IMR-90 (cell line): ENCODE results near the gene ST7. TPM values are rescaled to one million over a fixed set of nuclear protein-coding genes. Genes with fewer than 3 reads are reported as not detected.

Experiments
- ATAC-seq: fragments of 200-7000 bp; cut with Tn5 transposase; 2 replicates; pipeline ENCODE4 v1.9.1; 2020; ENCODE audit warnings: low read depth, mild to moderate bottlenecking, moderate library complexity
- BruUV-seq: library from RNA; stranded (reverse); fragments of 400-500 nt; replicated peaks from 2 replicates; lab custom pipeline; 2021; lab: Mats Ljungman, UMichigan
- CTCF ChIA-PET: fragments of 300-600 bp; formaldehyde crosslinking; extraction: SDS; loops from one replicate; lab custom pipeline; 2021; ENCODE audit warnings: antibody characterized with exemption; lab: Yijun Ruan, JAX
- POLR2A ChIA-PET: fragments of 300-600 bp; sonication (Branson Sonifier 250); formaldehyde crosslinking; loops from one replicate; lab custom pipeline; 2022; ENCODE audit warnings: antibody characterized with exemption; ENCODE audit not compliant: unreplicated experiment; lab: Charles Lee
- DNase-seq: peaks from one replicate; pipeline ENCODE4 v3.0.0; 2013
- H2AFZ ChIP-seq: replicated peaks from 2 replicates; pipeline ENCODE3; 2013; ENCODE audit warnings: low read length, mild to moderate bottlenecking; ENCODE audit not compliant: poor library complexity
- H2AK5ac ChIP-seq: 2 replicates; pipeline ENCODE4 v1.6.1; 2013; ENCODE audit warnings: low read depth, low read length, inconsistent platforms
- H2AK9ac ChIP-seq: replicated peaks from 2 replicates; pipeline ENCODE3; 2013; ENCODE audit warnings: mild to moderate bottlenecking, low read depth, low read length, moderate library complexity; ENCODE audit not compliant: poor library complexity
- H2BK120ac ChIP-seq: 2 replicates; pipeline ENCODE4 v1.6.1; 2013; ENCODE audit warnings: low read depth, low read length, inconsistent platforms
- H2BK15ac ChIP-seq: 3 replicates; pipeline ENCODE4 v1.6.1; 2013; ENCODE audit warnings: low read depth, low read length, inconsistent platforms
- H2BK20ac ChIP-seq: 2 replicates; pipeline ENCODE4 v1.6.1; 2013; ENCODE audit warnings: low read depth, mild to moderate bottlenecking, inconsistent platforms, low read length, moderate library complexity
- H2BK5ac ChIP-seq: 2 replicates; pipeline ENCODE4 v1.6.1; 2013; ENCODE audit warnings: mild to moderate bottlenecking, low read depth, low read length, inconsistent platforms; ENCODE audit not compliant: poor library complexity, severe bottlenecking
- H3K14ac ChIP-seq: replicated peaks from 2 replicates; pipeline ENCODE4 v1.6.1; 2013; ENCODE audit warnings: low read depth, low read length, inconsistent platforms
- H3K18ac ChIP-seq: 2 replicates; pipeline ENCODE4 v1.6.1; 2013; ENCODE audit warnings: low read depth, low read length, control low read depth
- H3K23ac ChIP-seq: 2 replicates; pipeline ENCODE4 v1.6.1; 2013; ENCODE audit warnings: low read depth, low read length, inconsistent platforms
- H3K27ac ChIP-seq: 2 replicates; pipeline ENCODE4 v1.5.1; 2013; ENCODE audit warnings: mild to moderate bottlenecking, control low read depth, low read length; ENCODE audit not compliant: insufficient read depth
- H3K27me3 ChIP-seq: 2 replicates; pipeline ENCODE4 v1.6.1; 2013; ENCODE audit warnings: low read length; ENCODE audit not compliant: control insufficient read depth, insufficient read depth
- H3K36me3 ChIP-seq: 2 replicates; pipeline ENCODE4 v1.6.1; 2013; ENCODE audit warnings: low read length, mixed read lengths; ENCODE audit not compliant: control insufficient read depth, insufficient read depth
- H3K4ac ChIP-seq: 2 replicates; pipeline ENCODE4 v1.6.1; 2013; ENCODE audit warnings: low read depth, low read length, inconsistent platforms
- H3K4me1 ChIP-seq: 2 replicates; pipeline ENCODE4 v1.6.1; 2013; ENCODE audit warnings: low read length, mixed read lengths; ENCODE audit not compliant: control insufficient read depth, insufficient read depth
- H3K4me2 ChIP-seq: 2 replicates; pipeline ENCODE4 v1.6.1; 2013; ENCODE audit warnings: low read depth, mild to moderate bottlenecking, control low read depth, low read length, moderate library complexity
- H3K4me3 ChIP-seq: 2 replicates; pipeline ENCODE4 v1.5.1; 2013; ENCODE audit warnings: low read depth, mild to moderate bottlenecking, control low read depth, low read length, moderate library complexity; ENCODE audit not compliant: insufficient read depth
- H3K56ac ChIP-seq: 2 replicates; pipeline ENCODE4 v1.6.1; 2013; ENCODE audit warnings: low read length, inconsistent platforms; ENCODE audit not compliant: insufficient read depth; ENCODE audit errors: extremely low read depth
- H3K79me1 ChIP-seq, 2 experiments: 2 replicates each; pipeline ENCODE4 v1.6.1; 2013; ENCODE audit warnings: low read length in 2 of 2, inconsistent platforms in 1 of 2, low read depth in 1 of 2
- H3K9ac ChIP-seq: 2 replicates; pipeline ENCODE4 v1.6.1; 2013; ENCODE audit warnings: low read depth, low read length, control low read depth
- H3K9me1 ChIP-seq: 2 replicates; pipeline ENCODE4 v1.6.1; 2013; ENCODE audit warnings: low read length, inconsistent platforms; ENCODE audit not compliant: insufficient read depth
- H3K9me3 ChIP-seq: 2 replicates; pipeline ENCODE4 v1.6.1; 2013; ENCODE audit warnings: low read length; ENCODE audit not compliant: control insufficient read depth, insufficient read depth
- H4K20me1 ChIP-seq: 2 replicates; pipeline ENCODE4 v1.6.1; 2013; ENCODE audit warnings: low read length, inconsistent platforms; ENCODE audit not compliant: insufficient read depth
- H4K5ac ChIP-seq: 2 replicates; pipeline ENCODE4 v1.6.1; 2013; ENCODE audit warnings: mild to moderate bottlenecking, low read depth, low read length, control low read depth
- H4K8ac ChIP-seq, 2 experiments: 2 replicates each; pipeline ENCODE4 v1.6.1; 2013; ENCODE audit warnings: low read depth in 2 of 2, low read length in 2 of 2, control low read depth in 1 of 2, inconsistent platforms in 1 of 2
- H4K91ac ChIP-seq: 2 replicates; pipeline ENCODE4 v1.6.1; 2013; ENCODE audit warnings: low read depth, low read length, inconsistent platforms; ENCODE audit not compliant: insufficient read depth
- BHLHE40 ChIP-seq: fragments of 150-350 bp; IDR thresholded peaks from 2 replicates; pipeline ENCODE4 v1.6.1; 2016; ENCODE audit warnings: mild to moderate bottlenecking, low read depth, low read length
- CEBPB ChIP-seq: IDR thresholded peaks from 2 replicates; pipeline ENCODE4 v1.6.1; 2012; ENCODE audit warnings: low read depth, low read length, improper control_type of control experiment
- CHD1 ChIP-seq: IDR thresholded peaks from 2 replicates; pipeline ENCODE4 v1.6.1; 2012; ENCODE audit warnings: low read depth, low read length, improper control_type of control experiment
- ELK1 ChIP-seq: fragments of 150-350 bp; IDR thresholded peaks from 2 replicates; pipeline ENCODE4 v1.6.1; 2016; ENCODE audit warnings: low read depth, mild to moderate bottlenecking, low read length, moderate library complexity, borderline replicate concordance
- FOS ChIP-seq: fragments of 150-350 bp; IDR thresholded peaks from 2 replicates; pipeline ENCODE4 v1.6.1; 2016; ENCODE audit warnings: low read depth, low read length
- MAFK ChIP-seq: IDR thresholded peaks from 2 replicates; pipeline ENCODE4 v1.6.1; 2012; ENCODE audit warnings: low read depth, low read length, improper control_type of control experiment
- MAZ ChIP-seq: IDR thresholded peaks from 2 replicates; pipeline ENCODE4 v1.6.1; 2012; ENCODE audit warnings: low read depth, mild to moderate bottlenecking, low read length, improper control_type of control experiment, moderate library complexity, borderline replicate concordance
- MXI1 ChIP-seq: IDR thresholded peaks from 2 replicates; pipeline ENCODE4 v1.6.1; 2012; ENCODE audit warnings: low read depth, mild to moderate bottlenecking, low read length, moderate library complexity, borderline replicate concordance
- NFE2L2 ChIP-seq: fragments of 150-350 bp; IDR thresholded peaks from 2 replicates; pipeline ENCODE4 v1.6.1; 2016; ENCODE audit warnings: low read depth, mild to moderate bottlenecking, low read length
- POLR2A ChIP-seq: IDR thresholded peaks from 2 replicates; pipeline ENCODE4 v1.6.1; 2012; ENCODE audit warnings: mild to moderate bottlenecking, low read depth, low read length
- RAD21 ChIP-seq: IDR thresholded peaks from 2 replicates; pipeline ENCODE4 v1.6.1; 2012; ENCODE audit warnings: low read length, improper control_type of control experiment
- RCOR1 ChIP-seq: IDR thresholded peaks from 2 replicates; pipeline ENCODE4 v1.6.1; 2012; ENCODE audit warnings: mild to moderate bottlenecking, low read length, improper control_type of control experiment; ENCODE audit not compliant: insufficient replicate concordance
- RFX5 ChIP-seq: IDR thresholded peaks from 2 replicates; pipeline ENCODE4 v1.8.0; 2012; ENCODE audit warnings: low read depth, mild to moderate bottlenecking, low read length, moderate library complexity
- SMC3 ChIP-seq: fragments of 150-350 bp; IDR thresholded peaks from 2 replicates; pipeline ENCODE4 v1.6.1; 2016; ENCODE audit warnings: low read depth, mild to moderate bottlenecking, antibody characterized with exemption, low read length, moderate library complexity
- USF2 ChIP-seq: fragments of 150-350 bp; IDR thresholded peaks from 2 replicates; pipeline ENCODE4 v1.6.1; 2017; ENCODE audit warnings: mild to moderate bottlenecking, antibody characterized with exemption, low read length, low read depth
- WGBS, 2 experiments: methylation state at CpG; one replicate each; pipeline versions ENCODE4 v1.1.5 to v1.1.7; 2013; ENCODE audit warnings: missing lambda C conversion rate in 2 of 2; ENCODE audit not compliant: insufficient read length in 1 of 2; ENCODE audit errors: extremely low coverage in 2 of 2; 5-methylcytosine and 5-hydroxymethylcytosine counted together
- dilution Hi-C: fragments of 300-500 bp; cut with HindIII; formaldehyde crosslinking; loops from one replicate; pipeline ENCODE4 v1.14.3; 2018; ENCODE audit warnings: low sequenced_read_pairs; ENCODE audit not compliant: unreplicated experiment
- in situ Hi-C: fragments of 300-500 bp; cut with MboI; formaldehyde crosslinking; loops from 3 replicates; pipeline ENCODE4 v1.14.3; 2019; ENCODE audit warnings: low sequenced_read_pairs, inconsistent platforms, mixed read lengths
- intact Hi-C: fragments of 100-400 bp; cut with micrococcal nuclease; formaldehyde crosslinking; loops from 2 replicates; pipeline ENCODE4 v1.10.0; 2022
- polyA plus RNA-seq, 3 experiments: library from polyadenylated mRNA; depleted of rRNA; stranded (reverse); fragments of >200 nt; gene quantifications; 2 replicates each; pipeline ENCODE4 v1.2.3, GENCODE V29; 2012; ENCODE audit warnings: low replicate concordance in 1 of 3
- total RNA-seq: library from RNA; depleted of rRNA; stranded (reverse); fragments of >200 nt; gene quantifications from 2 replicates; pipeline ENCODE4 v1.2.3, GENCODE V29; 2012

Gene ST7
- total and polyA plus RNA-seq, 2 of the 4 experiments (the other 2 are of a cell fraction): 18.6 to 26.0 TPM

GRCh38 chr7:117210908-117211307 is 257.6 kb downstream of the ST7 start:
- dilution Hi-C loops: no loop called here
- H2BK20ac ChIP-seq: 0 out of 2 replicates have a peak overlapping the region, but pooled peaks have one; percentile 4
- no TSS peak for BruUV-seq
- no peak overlapping the region for H2BK5ac ChIP-seq
- intact Hi-C loops: loop anchor here (5.0 kb wide), 3 partner anchors 74 to 284 kb away; no protein-coding TSS in a partner anchor
- H2AK9ac ChIP-seq: no peak overlapping the region
- peak overlapping the region; percentile 76 for H3K18ac ChIP-seq
- H3K56ac ChIP-seq: no peak overlapping the region
- no peak overlapping the region for H3K23ac ChIP-seq
- no peaks in the 10 kb centered on the region; a peak in 1 of 4 replicates for H3K79me1 ChIP-seq
- peak overlapping the region; percentile 64 for H4K5ac ChIP-seq
- H3K9me1 ChIP-seq: no peaks in the 10 kb centered on the region
- ChIA-PET POLR2A (no interaction called here), CTCF (no interaction called here)
- H3K9me3 ChIP-seq: no peaks in the 10 kb centered on the region
- H4K91ac ChIP-seq: no peak overlapping the region
- no peak overlapping the region for H3K14ac ChIP-seq
- WGBS, 2 experiments: no CpG with 5 or more reads among the region's 3 CpGs
- no peaks in the 10 kb centered on the region; the same call in 1 of the 2 replicates for H3K4me1 ChIP-seq
- H3K4me2 ChIP-seq: no peak overlapping the region
- no peaks in the 10 kb centered on the region for H4K20me1 ChIP-seq
- no peak for ATAC-seq
- H2BK120ac ChIP-seq: no peak overlapping the region; the same call in 1 of the 2 replicates
- no peak overlapping the region; the same call in 1 of the 2 replicates for H3K4ac ChIP-seq
- H2AFZ ChIP-seq: no peak overlapping the region
- H2BK15ac ChIP-seq: no peak overlapping the region
- in situ Hi-C loops: loop anchor here (5.0 kb wide), 1 partner anchor 171 kb away; no protein-coding TSS in a partner anchor
- TF ChIP-seq RAD21: no peak
- no peak for TF ChIP-seq BHLHE40
- TF ChIP-seq RCOR1: no peak
- no peak for TF ChIP-seq CEBPB
- no peak for TF ChIP-seq ELK1
- no peak for TF ChIP-seq MXI1
- TF ChIP-seq MAFK: no peak
- TF ChIP-seq SMC3: no peak
- TF ChIP-seq POLR2A: no peak
- no peak for TF ChIP-seq NFE2L2
- TF ChIP-seq CHD1: no peak
- no peak for TF ChIP-seq FOS
- TF ChIP-seq MAZ: no peak
- no peak for TF ChIP-seq RFX5
- no peak for TF ChIP-seq USF2
- no peak overlapping the region for H3K4me3 ChIP-seq
- no peak overlapping the region for H3K9ac ChIP-seq
- H3K27me3 ChIP-seq: no peaks in the 10 kb centered on the region
- DNase-seq: no peak
- peaks cover 6% of the 10 kb centered on the region for H3K36me3 ChIP-seq
- no peak overlapping the region for H3K27ac ChIP-seq
- no peak overlapping the region for H2AK5ac ChIP-seq
- no peak overlapping the region for H4K8ac ChIP-seq
